HG03558 (cell line): ENCODE measurements around the gene NLRP1.

Experiments
- ATAC-seq: cut with Tn5 transposase; IDR thresholded peaks from one replicate; pipeline ENCODE4 v1.9.1; 2021; ENCODE audit warnings: moderate number of reproducible peaks; ENCODE audit not compliant: unreplicated experiment; ENCODE audit errors: extremely low read depth

The NLRP1 gene

DNA sequence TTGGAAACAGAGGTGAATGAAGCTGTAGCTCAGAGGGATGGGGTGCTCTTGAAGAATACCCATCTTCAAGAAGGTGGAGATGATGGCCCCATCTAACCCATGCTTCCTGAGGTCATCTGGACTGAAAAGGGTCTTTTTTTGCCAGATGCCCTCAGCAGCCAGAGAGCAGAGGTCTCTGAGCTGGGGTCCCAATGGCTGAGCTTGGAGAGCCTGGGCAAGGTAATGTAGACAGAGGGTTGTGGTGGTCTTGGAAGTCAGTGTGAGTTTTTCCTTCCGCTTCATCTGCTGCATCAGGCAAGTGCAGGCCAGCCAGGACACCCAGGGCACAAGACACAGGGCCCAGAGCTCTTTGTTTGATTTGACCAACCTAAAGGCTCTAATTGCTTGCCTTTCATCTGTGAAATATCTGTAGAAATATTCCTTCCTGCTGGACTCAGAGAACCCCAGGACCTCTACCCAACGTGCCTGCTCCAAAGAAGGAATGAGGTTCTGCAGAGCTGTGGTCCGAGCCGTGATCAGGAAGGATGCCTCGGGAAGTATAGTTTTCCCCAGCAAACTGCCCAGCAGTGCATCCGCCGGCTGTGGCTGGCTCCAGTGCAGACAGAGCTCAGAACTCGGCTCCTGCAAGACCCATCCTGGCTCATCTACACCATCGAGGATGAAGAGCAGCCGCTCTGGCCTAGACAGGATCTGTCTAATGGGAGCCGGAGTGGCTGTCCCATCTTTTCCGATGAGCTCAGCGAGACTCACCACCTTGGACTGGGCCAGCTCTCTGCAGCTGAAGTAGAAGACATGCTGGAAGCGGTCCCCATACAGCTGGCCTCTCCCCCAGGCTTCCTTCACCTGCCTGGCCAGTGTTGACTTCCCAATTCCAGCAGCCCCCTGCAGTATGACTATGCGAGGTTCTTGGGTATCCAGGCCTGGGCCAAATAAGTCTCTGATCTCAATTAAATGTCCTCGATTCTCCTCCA, 25.2 kb downstream of the NLRP1 start:
- ATAC-seq, result no peak

- ATAC-seq, result no peak
Observed at GRCh38 chr17:5557990-5558389, 26.3 kb downstream of the NLRP1 start.

DNA sequence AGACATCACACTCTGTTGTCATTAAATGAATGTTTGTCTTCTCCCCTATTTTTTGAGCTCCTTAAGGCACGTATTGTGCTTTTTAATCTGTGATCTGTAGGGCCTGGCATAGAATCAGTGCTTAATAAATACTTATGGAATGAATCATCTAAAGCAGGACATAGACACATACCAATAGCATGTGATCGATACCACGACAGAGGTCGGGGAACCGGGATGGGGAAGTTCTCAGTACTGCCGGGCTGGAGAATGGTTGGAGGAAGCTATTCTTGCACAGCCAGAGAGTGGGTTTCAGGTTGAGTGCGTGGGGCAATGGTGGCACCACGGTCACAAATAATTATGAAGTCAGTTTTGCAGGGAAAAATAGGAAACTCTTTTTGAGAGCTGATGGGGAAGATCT, 26.8 kb downstream of the NLRP1 start:
- ATAC-seq, result no peak

- no peak for ATAC-seq
Observed at GRCh38 chr17:5555254-5555653, 29.1 kb downstream of the NLRP1 start.

DNA sequence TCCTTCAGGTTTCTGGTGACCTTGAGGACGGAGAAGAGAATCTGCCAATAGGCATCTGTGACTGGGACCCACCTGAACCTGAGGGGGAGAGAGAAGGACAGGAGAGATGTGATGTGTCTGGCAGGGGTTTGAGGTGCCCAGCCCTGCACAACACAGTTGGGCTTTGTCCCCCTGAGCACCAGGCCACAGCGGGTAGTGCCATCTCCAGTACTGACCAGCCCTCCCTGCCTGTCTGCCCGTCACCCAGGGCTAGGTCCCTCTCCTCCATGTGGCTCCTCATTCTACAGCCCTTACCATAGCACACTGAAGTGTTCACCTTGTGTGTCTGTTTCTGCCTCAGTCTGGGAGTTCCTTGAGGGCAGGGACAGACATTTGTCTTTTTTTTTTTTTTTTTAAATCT, 30.8 kb downstream of the NLRP1 start:
- no peak for ATAC-seq

DNA sequence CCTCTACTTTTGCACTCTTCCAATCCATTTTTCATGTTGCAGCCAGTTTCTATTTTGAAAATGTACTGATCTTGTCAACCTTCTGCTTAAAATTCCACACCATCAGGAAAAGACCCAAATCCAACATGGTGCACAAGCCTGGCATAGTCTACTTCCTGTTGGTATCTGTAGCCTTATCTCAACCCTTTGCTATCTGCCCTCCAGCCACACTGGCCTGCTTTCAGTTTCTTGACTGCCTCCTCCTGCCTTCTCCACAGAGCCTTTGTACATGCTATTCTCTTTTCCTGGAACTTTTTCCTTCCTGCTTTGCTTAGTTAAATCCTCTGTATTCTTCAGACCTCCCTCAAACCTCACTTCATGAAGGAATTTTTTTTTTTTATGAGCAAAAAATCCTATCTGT, 31.5 kb downstream of the NLRP1 start:
- no peak for ATAC-seq

DNA sequence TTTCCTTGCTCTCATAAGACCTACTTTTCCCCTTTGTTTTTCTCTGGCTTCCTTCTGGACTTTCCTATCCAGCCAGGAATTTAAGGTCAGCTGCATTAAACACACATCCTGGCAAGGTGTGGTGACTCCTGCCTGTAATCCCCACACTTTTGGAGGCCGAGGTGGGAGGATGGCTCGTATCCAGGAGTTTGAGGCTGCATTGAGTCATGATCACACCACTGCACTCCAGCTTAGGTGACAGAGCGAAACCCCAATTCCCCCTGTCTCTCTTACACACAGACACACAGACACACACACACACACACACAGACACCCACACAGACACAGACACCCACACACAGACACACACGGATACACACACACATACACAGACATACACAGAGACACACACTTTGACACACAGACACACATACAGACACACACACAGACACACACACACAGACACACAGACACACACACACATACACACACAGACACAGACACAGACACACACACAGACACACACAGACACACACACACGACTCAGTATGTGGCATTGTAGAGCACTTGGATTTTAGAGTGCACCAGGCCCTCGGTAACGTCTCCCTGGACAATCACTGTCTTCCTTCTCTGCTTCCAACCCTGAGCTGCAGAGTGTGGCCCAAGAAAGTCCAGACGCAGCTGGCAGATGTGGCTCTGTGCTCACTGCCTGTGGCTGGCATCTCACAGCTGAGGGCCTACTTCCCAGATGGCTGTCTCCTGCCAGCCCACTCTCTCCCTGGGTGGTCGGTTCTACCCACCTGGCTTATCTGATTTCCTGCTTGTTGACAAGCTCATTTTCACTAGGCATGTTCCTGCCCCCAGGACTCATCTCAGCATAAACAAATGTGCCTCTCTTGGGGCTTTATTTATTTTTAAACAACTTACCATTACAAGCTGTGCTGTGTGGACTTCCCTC, 39.0 kb downstream of the NLRP1 start:
- ATAC-seq, result no peak

GRCh38 chr17:5544115-5544514, 40.2 kb downstream of the NLRP1 start:
- no peak for ATAC-seq

DNA sequence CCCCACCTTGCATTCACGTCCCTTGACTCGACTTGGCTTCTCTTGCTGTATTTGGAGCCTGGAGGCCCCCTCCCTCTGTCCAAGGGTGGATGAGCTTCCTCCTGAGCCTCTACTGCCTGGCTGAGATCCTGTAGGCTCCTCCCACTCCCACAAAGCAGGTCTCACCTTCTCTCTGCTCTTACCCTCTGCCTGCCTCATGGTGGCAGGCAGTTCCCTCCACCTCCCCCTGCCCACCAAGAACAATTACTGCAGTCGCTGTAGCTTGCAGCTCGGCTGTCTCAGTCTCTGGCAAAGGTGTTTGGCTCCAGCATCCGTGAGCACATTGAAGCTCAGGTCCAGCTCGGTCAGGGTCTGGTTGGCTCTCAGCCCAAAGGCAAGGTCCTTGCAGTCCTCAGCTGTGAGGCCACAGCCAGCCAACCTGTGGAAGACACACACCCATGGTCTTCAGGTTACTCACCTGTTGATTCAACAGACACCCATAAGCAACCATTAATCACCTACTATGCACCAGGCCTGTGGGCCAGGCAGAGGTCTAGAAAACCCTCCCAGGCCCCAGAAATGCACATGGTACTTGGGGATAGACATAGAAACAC, 42.6 kb downstream of the NLRP1 start:
- no peak for ATAC-seq

DNA sequence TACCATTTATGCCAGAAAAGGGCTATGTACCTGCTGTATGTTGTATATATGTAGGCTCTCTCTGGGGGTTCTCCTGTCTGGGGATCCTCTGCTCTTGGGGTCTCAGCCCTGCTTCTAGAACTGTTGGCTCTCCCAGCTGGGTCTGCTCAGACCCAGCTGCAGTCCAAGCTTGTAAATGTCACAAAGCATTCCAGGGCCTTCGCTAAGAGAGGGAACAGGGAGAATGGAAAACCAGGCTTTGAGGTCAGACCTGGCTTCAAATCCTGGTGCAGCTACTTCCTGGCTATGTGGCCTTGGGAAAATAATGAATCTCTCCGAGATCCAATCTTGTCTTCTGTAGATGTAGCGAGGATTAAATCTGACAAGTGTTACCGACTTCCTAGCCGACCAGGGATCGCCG, 44.0 kb downstream of the NLRP1 start:
- ATAC-seq, result no peak

- no peak for ATAC-seq
Observed at GRCh38 chr17:5539286-5539685, 45.0 kb downstream of the NLRP1 start.

GRCh38 chr17:5536866-5537650, 47.3 kb downstream of the NLRP1 start:
- ATAC-seq, result no peak

DNA sequence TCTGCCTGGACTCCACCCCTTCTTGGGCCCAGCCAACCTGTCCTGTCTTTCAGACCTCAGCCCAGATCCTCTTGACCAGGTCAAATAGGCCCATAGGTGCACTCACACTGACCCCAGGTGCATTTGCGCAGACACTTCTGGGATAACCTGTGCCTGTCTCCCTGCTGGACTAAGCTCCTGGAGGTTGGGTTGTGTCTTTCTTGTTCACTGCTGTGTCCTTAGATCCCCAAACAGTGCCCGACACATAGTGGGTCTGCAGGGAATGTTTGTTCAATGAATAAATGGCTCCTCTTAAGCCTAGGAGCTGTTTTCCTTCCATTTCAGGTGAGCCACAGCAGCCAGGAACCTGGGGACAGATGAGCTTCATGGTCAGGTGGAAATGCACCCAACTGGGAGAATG, 48.9 kb downstream of the NLRP1 start:
- no peak for ATAC-seq

DNA sequence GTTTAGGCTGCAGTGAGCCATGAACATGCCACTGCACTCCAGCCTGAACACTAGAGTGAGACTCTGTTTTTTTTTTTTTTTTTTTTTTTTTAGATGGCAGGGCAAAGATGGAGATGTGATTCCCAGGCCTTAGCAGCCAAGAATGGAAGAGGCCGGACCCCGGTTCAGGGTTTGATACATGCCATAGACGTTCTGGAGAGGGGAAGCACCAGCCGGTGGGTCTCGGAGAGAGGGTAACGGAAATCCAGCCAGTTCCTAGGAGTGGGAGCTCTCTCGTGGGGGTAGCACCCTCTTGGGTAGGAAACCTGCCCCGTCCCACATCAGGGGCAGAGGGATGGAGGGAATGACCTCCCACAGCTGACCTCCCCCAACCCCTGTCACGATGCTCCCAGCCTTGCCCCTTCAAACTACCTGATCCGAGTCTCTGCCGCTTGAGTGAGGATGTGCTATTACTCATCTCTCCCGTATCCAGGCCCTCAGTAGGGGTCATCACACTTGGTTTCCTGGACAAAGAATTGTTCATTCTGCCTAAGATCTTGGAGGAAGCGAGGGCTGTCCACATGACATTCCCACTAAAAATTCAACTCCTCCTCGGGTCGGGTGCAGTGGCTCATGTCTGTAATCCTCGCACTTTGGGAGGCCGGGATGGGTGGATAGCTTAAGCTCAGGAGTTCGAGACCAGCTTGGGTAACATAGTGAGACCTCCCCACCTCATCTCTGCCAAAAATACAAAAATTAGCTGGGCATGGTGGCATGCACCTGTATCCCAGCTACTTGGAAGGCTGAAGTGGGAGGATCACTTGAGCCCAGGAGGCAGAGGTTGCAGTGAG, 50.6 kb downstream of the NLRP1 start:
- ATAC-seq, result no peak

- ATAC-seq, result no peak
Observed at GRCh38 chr17:5532581-5532980, 51.7 kb downstream of the NLRP1 start.

GRCh38 chr17:5531085-5531418, 53.3 kb downstream of the NLRP1 start:
- ATAC-seq, result no peak

DNA sequence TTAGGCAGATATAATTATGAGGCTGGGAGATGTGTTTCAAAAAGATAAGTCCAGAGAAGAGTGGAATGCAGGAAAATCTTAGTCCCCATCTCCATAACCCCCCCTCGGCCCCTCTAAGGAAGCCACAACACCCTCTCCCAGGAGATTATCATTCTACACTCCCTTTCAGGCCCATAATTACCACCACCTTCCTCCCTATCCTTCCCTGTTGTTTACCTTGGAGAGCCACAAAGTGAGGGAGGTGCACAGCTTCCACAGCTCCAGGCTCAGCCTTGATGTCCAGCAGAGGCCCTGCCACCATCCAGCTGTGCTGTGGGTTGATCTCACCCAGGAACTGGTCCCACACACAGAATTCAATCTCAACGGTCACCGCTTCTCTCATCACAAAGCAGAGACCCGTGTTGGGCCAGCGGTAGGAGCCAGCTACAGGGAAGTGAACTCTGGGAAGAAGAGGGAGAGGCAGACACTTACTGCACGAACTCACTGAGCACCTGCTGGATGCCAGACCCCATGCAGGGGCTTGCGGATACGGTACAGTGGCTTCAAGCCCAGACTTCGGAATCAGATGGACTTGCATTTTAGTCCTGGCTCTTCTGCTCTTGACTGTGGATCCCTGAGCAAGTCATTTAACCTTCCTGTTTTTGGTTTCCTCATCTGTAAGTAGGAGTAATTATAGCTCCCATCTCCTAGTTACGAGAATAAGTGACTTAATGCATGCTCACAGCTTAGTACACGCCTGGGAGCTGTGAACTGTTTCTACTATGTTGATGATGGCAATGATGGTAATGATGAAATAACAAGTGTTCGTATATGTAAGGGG, 53.8 kb downstream of the NLRP1 start:
- no peak for ATAC-seq

- ATAC-seq, result no peak
Observed at GRCh38 chr17:5527601-5528250, 56.6 kb downstream of the NLRP1 start.
